CD4-positive, alpha-beta T cell treated with Interleukin-6 for 4 hours (primary cell): ENCODE measurements around the gene UQCRQ.
"Not testable (repeated sequence)": the region's sequence is repeated elsewhere in the genome, so short reads cannot be mapped to it uniquely, and the experiment has no call there.

Source experiments
- DNase-seq: peaks from one replicate; pipeline ENCODE4 v3.0.0-alpha.2; 2020; ENCODE audit warnings: mixed read lengths

UQCRQ gene

DNA sequence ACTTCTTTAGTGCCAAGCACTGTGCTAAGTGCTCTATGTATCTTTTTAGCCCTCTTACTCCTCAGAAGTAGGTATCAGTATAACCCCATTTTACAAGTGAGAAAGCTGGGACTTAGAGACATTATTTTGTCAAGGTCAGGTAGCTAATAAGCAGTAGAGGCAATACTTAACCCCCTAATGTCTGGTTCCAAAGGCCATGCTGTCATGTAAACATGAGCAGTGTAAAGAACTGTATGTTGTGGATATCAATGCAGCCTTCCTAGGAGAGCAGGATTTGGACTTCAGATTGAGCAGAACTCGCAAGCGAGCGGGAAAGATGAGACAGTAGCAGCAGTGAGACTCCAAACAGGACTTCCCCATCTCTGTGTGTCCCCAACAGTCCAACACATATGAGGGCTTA lies 32.4 kb upstream of the UQCRQ start:
- no peak for DNase-seq

GRCh38 chr5:132836852-132837251 lies 29.6 kb upstream of the UQCRQ start:
- DNase-seq: no peak

DNA sequence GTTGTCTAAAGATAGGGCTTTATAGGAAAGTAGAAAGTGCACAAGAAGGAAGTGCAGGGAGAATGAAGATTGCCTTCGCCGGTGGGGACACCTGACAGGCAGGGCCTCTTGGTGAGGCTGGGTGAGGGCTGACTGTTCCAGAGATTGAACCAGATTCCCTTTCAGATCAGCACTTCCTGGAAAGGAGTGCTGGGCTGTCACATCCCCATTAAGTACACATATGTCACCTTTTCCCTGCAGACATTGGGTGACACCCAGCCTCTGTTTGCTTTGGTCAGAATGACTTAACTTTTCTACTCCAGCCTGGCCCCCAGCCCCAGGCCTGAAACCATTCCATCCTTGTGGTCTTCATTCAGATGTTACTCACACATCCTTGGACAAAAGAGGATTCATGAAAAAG lies 28.6 kb upstream of the UQCRQ start:
- no peak for DNase-seq

GRCh38 chr5:132838516-132839282 lies 27.7 kb upstream of the UQCRQ start:
- DNase-seq: no peak

DNA sequence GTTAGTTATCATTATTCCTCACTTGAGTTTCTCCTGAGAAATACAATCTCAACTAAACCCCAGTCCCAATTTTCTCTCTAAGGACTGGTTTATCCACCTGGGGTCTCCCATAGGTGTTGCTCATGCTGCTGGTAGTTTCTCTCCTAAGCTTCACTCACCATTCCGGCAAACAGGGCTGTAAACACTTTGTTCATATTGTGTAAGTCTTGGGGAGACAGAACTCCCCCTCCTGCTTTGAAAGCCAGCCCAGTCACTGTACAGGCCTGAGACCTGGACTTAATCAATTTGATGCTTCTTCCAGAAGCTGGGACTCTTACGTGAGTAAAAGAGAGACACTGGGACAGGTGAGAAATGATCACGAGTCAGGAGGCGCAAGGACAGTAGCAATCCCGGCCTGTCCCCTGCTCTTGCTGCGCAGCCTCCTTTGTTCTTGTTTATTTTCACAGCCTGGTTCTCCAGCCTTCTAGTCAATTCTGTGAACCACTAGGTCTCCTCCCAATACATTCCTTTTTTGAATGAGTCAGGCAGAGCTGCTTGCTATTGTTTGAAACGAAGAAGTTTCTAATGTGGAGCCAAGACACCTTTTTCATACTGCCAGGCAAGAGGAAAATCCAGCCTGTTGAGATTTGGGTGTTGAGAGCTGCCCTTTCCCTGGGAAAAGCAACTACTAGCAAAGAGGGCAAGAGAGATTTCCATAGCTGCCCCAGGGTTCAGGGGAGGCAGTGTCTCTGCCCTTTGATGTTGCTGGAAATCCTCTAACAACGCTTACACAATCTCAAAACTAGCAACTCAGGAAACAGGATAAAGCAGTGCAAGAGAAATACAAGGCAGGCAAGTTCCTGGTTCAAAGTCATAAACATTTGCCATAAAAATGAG lies 26.8 kb upstream of the UQCRQ start:
- no peak for DNase-seq

GRCh38 chr5:132840313-132840712 lies 26.1 kb upstream of the UQCRQ start:
- no peak for DNase-seq

- no peak for DNase-seq
Observed at GRCh38 chr5:132840896-132841295, 25.5 kb upstream of the UQCRQ start.

- DNase-seq: no peak
Observed at GRCh38 chr5:132841305-132841704, 25.1 kb upstream of the UQCRQ start.

DNA sequence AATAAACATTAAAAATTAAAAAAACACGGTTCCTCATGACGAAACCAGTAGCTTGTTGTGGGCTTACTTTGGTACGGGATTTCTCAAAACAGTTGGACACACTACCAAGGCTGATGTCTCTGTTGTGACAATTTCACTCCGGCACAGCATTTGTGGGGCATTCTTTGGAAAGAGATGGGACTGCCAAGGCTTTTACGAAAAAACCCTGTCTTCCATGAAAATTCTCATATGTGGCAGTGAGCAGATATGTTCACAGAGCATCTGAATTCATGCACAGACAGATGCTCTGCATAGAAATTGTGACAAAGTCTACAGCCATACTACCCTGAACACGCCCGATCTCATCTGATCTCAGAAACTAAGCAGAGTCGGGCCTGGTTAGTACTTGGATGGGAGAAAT lies 18.2 kb upstream of the UQCRQ start:
- no peak for DNase-seq

DNA sequence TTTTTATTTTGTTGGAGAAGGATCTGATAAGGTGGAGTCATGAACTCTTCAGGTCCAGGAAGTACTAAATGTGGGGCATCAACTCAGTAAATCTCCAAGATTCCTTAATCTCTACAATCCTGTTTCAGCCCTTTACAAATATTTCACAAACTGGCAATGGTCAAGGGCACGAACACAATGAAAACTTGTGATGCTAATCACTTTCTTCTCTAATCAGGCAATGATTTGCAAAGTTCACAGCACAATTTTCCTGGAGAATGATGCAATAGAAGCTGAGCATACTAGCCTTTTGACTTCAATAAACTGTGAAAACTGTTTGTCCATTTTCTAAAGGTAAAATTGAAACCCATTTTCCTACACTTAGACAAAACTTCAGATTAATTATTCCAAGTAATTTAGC lies 17.1 kb upstream of the UQCRQ start:
- no peak for DNase-seq

DNA sequence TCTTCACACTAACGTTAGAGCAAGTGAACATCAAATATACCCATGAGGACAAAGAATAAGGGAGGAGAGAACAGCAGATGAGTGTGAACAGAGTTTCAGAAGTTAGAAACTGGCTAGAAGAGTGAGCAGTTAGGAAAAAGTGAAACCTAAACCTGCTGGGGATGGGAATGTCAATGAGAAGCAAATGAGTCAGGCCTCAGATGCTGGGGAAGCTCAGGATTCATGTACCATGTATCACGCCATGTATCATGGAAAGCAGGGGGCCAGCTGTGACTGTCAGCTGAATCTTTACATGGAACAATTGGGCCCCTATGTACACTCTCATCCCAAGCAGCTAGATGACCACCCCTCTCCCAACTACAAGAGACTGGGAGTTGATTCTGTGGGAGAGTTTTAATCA lies 16.4 kb upstream of the UQCRQ start:
- DNase-seq: no peak

DNA sequence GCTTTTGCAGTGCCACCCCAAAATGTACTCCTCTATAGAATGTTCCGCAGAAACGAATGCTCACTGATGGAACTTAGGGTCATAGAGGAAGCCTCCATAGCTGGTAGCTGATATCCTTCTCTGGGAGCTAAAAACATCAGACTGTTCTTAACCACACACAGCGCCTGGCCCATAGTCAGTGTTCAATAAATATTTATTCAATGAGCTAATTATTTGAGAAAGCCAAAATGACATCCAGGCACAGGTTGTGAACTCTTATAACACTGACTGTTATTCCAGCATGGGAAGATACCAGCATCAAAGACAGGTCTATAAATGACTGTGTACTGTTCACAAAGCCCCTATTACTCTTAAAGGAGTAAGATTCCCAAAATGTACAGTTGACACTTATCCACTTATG lies 13.1 kb upstream of the UQCRQ start:
- no peak for DNase-seq

GRCh38 chr5:132853790-132854189 lies 12.7 kb upstream of the UQCRQ start:
- DNase-seq: no peak

- DNase-seq: no peak
Observed at GRCh38 chr5:132854301-132854700, 12.1 kb upstream of the UQCRQ start.

DNA sequence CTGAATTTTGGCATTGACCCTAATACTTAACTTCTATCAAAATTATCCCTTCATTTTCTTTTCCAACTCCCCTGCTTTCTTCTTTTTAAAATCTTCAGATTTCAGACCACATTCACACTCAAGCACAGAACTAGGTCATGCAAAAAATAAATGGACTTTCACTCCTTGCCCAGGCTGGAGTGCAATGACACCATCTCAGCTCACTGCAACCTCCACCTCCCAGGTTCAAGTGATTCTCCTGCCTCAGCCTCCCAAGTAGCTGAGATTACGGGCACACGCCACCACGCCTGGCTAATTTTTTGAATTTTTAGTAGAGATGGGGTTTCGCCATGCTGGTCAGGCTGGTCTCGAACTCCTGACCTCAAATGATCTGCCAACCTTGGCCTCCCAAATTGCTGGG lies 11.4 kb upstream of the UQCRQ start:
- DNase-seq: not testable (repeated sequence)

GRCh38 chr5:132856011-132856410 lies 10.4 kb upstream of the UQCRQ start:
- no peak for DNase-seq

DNA sequence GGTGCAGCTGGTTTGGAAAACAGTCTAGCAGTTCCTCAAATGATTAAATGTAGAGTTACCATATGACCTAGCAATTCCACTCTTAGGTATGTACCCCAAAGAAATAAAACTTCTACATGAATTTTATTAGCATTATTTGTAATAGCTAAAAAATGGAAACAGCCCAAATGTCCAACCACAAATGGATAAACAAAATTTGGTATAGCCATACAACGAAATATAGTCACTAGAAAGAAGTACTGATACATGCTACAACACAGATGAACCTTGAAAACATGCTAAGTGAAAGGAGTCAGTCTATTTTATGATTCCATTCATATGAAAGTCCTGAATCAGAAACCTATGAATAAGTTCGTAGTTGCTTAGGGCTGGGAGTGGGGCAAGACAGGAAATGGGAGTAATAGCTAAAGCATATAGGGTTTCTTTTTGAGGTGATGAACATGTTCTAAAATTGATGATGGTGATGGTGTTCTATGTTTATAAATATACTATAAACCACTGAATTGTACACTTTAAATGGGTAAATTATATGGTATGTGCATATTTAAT lies 6.5 kb upstream of the UQCRQ start:
- no peak for DNase-seq

- DNase-seq: no peak
Observed at GRCh38 chr5:132860742-132861141, 5.7 kb upstream of the UQCRQ start.

DNA sequence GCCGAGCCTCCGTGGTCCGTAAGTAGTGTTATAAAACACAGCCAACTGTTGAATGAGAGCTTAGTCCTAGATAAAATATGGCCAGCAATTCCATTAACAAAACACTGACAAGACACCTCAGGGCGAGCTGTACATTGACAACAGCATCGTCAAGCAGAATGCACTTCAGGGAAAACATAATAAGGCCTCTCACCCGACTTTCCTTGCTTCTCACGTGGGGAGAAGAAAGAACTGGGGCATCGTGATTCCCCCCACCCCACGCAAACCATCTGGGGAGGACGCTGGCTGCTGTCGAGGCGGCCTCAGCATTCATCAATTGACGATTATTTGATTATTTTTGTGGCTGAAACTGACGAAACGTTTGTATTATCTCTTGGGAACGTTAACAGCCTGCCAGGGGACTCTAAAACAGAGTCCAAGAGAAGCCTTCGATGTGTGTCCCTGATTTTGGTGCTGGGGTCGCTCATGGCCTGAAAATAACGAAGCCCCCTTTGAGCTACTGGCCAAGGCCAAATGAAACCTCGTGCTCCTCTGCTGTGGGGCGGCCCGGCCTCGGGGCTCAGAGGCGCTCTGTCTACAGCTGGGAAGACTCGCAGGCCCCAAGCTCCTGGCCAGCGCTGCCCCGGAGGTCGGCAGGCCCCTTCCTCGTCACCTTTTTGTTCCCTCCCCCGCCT lies 637 bp upstream of the UQCRQ start:
- DNase-seq: no peak

- no peak for DNase-seq
Observed at GRCh38 chr5:132867046-132867451, 607 bp downstream of the UQCRQ start.

DNA sequence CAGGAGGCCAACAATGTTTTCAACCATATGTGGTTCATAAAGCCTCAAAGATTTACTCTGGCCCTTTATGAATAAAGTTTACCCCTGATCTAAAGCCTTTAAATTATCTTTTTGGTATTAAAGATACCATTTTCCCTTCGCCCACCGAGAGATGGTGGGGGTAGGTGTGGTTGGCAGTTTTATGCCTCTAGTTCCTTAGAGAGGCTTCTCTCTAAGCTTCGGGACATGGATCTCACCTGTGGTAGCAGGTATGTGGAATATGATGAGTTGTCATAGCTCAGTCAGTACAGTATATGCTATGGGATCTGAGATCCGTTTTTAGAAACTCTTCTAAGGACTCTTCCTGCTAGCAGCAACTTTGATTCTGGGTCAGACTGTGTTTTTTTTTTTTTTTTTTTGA lies 2.3 kb downstream of the UQCRQ start:
- no peak for DNase-seq

DNA sequence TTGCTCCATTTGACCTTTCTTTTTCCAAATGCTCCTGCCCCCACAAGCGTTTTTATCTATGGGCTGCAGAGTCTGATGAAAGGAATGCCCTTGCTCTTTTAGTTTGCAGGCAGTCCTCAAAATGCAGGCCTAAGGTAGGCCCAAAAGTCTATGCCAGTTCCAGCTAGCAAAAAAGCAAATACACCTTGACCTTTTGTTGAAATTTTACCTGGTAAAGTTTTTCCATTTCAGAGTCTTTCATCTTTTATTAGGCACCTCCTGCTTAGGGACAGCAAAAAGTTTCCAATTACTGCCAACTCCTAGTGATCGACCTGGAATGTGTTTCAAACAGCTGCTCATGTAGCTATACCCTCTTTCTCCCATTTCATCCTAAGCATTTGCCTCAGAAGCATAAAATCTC lies 4.4 kb downstream of the UQCRQ start:
- DNase-seq: no peak
